NCI-H128 (cell line): ENCODE measurements around the gene NIPAL3.
"Not testable (repeated sequence)": the region's sequence is repeated elsewhere in the genome, so short reads cannot be mapped to it uniquely, and the experiment has no call there.

ENCODE experiments used
- DNase-seq: peaks from one replicate; lab custom pipeline; 2025; ENCODE audit not compliant: unreplicated experiment; lab: John Stamatoyannopoulos, UW

Gene NIPAL3

GRCh38 chr1:24421502-24421901, 5.9 kb downstream of the NIPAL3 start:
- DNase-seq, result no peak

- no peak for DNase-seq
Measured at GRCh38 chr1:24424207-24424606, 8.6 kb downstream of the NIPAL3 start.

- no peak for DNase-seq
Measured at GRCh38 chr1:24424990-24425389, 9.4 kb downstream of the NIPAL3 start.

GRCh38 chr1:24425441-24425840, 9.8 kb downstream of the NIPAL3 start:
- no peak for DNase-seq

GRCh38 chr1:24425922-24426321, 10.3 kb downstream of the NIPAL3 start:
- no peak for DNase-seq

GRCh38 chr1:24426744-24427544, 11.3 kb downstream of the NIPAL3 start:
- no peak for DNase-seq

- peak; percentile 20 for DNase-seq
Measured at GRCh38 chr1:24427545-24427862, 11.9 kb downstream of the NIPAL3 start.

GRCh38 chr1:24435782-24436365, 20.3 kb downstream of the NIPAL3 start:
- DNase-seq, result no peak

- no peak for DNase-seq
Measured at GRCh38 chr1:24437631-24438396, 22.2 kb downstream of the NIPAL3 start.

GRCh38 chr1:24438423-24438901, 22.9 kb downstream of the NIPAL3 start:
- no peak for DNase-seq

- no peak for DNase-seq
Measured at GRCh38 chr1:24440436-24440835, 24.8 kb downstream of the NIPAL3 start.

- DNase-seq, result no peak
Measured at GRCh38 chr1:24441480-24441879, 25.9 kb downstream of the NIPAL3 start.

- no peak for DNase-seq
Measured at GRCh38 chr1:24441996-24442668, 26.5 kb downstream of the NIPAL3 start.

GRCh38 chr1:24442764-24443163, 27.2 kb downstream of the NIPAL3 start:
- DNase-seq, result no peak

GRCh38 chr1:24443241-24443656, 27.6 kb downstream of the NIPAL3 start:
- no peak for DNase-seq

- not testable (repeated sequence) for DNase-seq
Measured at GRCh38 chr1:24446446-24446845, 30.8 kb downstream of the NIPAL3 start.

- no peak for DNase-seq
Measured at GRCh38 chr1:24450316-24450715, 34.7 kb downstream of the NIPAL3 start.

GRCh38 chr1:24450857-24451397, 35.3 kb downstream of the NIPAL3 start:
- no peak for DNase-seq

- no peak for DNase-seq
Measured at GRCh38 chr1:24451746-24452145, 36.1 kb downstream of the NIPAL3 start.

- DNase-seq, result no peak
Measured at GRCh38 chr1:24452922-24453485, 37.4 kb downstream of the NIPAL3 start.

- DNase-seq, result no peak
Measured at GRCh38 chr1:24454673-24455072, 39.1 kb downstream of the NIPAL3 start.
